Lower lobe of right lung (tissue), 2 donors: ENCODE results near the gene KCNG2. TPM values are rescaled to one million over a fixed set of nuclear protein-coding genes. Genes with fewer than 3 reads are reported as not detected.

Source experiments
- ATAC-seq, 2 donors: fragments of 200-7000 bp; cut with Tn5 transposase; one replicate each; pipeline ENCODE4 v1.9.1; 2020 to 2022; ENCODE audit warnings: mild to moderate bottlenecking in 2 of 2, moderate library complexity in 2 of 2
- DNase-seq: peaks from one replicate; pipeline ENCODE4 v3.0.0-alpha.2; 2020
- H3K27ac ChIP-seq: fragments of 200-600 bp; one replicate; pipeline ENCODE4 v1.8.0; 2022
- H3K27me3 ChIP-seq: fragments of 200-600 bp; one replicate; pipeline ENCODE4 v1.8.0; 2022; ENCODE audit warnings: low read depth
- H3K36me3 ChIP-seq: fragments of 200-600 bp; one replicate; pipeline ENCODE4 v1.8.0; 2022; ENCODE audit warnings: mild to moderate bottlenecking
- H3K4me1 ChIP-seq: fragments of 200-600 bp; one replicate; pipeline ENCODE4 v1.8.0; 2022
- H3K4me3 ChIP-seq: fragments of 200-600 bp; one replicate; pipeline ENCODE4 v1.8.0; 2022; ENCODE audit warnings: mild to moderate bottlenecking
- H3K9me3 ChIP-seq: fragments of 200-600 bp; one replicate; pipeline ENCODE4 v1.8.0; 2022
- intact Hi-C: fragments of 100-400 bp; cut with DNase I; formaldehyde crosslinking; loops from one replicate; pipeline ENCODE4 v1.11.0; 2022
- total RNA-seq: library from RNA; stranded (reverse); fragmentation: NEBNext Ultra II Directional; extraction: Animal tissue kit (Norgen Biotek cat#: 25700); gene quantifications from one replicate; pipeline ENCODE4 v1.2.1, GENCODE V29; 2021
- TF ChIP-seq, protein P1 (sequence below): fragments of 200-600 bp; IDR thresholded peaks from one replicate; pipeline ENCODE4 v1.8.0; 2022; ENCODE audit warnings: antibody characterized with exemption, mild to moderate bottlenecking
- donor health status: DM: no; HTN: yes; CAD: no; lungs with severe emphysema.

KCNG2 gene
- total RNA-seq, 1 donor from 2014 or later: 0.50 TPM

DNA sequence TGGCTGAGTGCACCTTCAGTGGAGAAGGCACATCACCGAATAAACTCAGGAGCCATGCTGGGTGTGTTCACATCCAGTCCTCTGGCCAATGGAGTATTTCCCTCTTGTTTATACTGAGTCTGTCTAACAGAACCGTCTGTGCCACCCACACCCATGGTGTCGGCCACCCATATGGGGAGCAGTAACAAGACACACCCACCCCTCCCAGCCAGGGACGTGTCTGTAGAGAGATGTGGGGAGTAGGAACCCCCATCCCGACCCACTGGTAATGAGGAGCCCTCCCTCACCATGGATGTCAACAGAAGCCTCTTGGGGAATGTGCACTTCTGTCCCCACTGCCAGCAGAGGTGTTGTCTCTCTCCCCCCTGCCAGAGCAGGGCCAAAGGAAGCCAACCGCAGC is 37.1 kb downstream of the KCNG2 start:
- no peak for ATAC-seq
- no peaks in the 10 kb centered on the region for H3K4me1 ChIP-seq

GRCh38 chr18:79841936-79842335 is 44.2 kb downstream of the KCNG2 start:
- Histone ChIP-seq H3K4me1 (no peaks in the 10 kb centered on the region), H3K27me3 (no peaks in the 10 kb centered on the region), H3K9me3 (no peaks in the 10 kb centered on the region), H3K27ac (no peak overlapping the region), H3K4me3 (no peak overlapping the region), H3K36me3 (no peaks in the 10 kb centered on the region)
- TF ChIP-seq, protein P1, sequence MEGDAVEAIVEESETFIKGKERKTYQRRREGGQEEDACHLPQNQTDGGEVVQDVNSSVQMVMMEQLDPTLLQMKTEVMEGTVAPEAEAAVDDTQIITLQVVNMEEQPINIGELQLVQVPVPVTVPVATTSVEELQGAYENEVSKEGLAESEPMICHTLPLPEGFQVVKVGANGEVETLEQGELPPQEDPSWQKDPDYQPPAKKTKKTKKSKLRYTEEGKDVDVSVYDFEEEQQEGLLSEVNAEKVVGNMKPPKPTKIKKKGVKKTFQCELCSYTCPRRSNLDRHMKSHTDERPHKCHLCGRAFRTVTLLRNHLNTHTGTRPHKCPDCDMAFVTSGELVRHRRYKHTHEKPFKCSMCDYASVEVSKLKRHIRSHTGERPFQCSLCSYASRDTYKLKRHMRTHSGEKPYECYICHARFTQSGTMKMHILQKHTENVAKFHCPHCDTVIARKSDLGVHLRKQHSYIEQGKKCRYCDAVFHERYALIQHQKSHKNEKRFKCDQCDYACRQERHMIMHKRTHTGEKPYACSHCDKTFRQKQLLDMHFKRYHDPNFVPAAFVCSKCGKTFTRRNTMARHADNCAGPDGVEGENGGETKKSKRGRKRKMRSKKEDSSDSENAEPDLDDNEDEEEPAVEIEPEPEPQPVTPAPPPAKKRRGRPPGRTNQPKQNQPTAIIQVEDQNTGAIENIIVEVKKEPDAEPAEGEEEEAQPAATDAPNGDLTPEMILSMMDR: no peak
- no peak for DNase-seq
- no peak for ATAC-seq
- intact Hi-C loops: no loop called here

More for the DNA sequence above, 37.1 kb downstream of the KCNG2 start:
- intact Hi-C loops: no loop called here
- Histone ChIP-seq H3K27ac (no peak overlapping the region), H3K9me3 (no peaks in the 10 kb centered on the region), H3K36me3 (no peaks in the 10 kb centered on the region), H3K27me3 (peaks cover 5% of the 10 kb centered on the region), H3K4me3 (no peak overlapping the region)
- DNase-seq: no peak
- TF ChIP-seq, protein P1: no peak

GRCh38 chr18:79844999-79845563 is 47.3 kb downstream of the KCNG2 start:
- Histone ChIP-seq H3K27me3 (no peaks in the 10 kb centered on the region), H3K4me3 (no peak overlapping the region), H3K27ac (no peak overlapping the region), H3K9me3 (no peaks in the 10 kb centered on the region), H3K4me1 (no peaks in the 10 kb centered on the region), H3K36me3 (no peaks in the 10 kb centered on the region)
- intact Hi-C loops: no loop called here
- TF ChIP-seq, protein P1: no peak
- DNase-seq (no peak), ATAC-seq (no peak)

DNA sequence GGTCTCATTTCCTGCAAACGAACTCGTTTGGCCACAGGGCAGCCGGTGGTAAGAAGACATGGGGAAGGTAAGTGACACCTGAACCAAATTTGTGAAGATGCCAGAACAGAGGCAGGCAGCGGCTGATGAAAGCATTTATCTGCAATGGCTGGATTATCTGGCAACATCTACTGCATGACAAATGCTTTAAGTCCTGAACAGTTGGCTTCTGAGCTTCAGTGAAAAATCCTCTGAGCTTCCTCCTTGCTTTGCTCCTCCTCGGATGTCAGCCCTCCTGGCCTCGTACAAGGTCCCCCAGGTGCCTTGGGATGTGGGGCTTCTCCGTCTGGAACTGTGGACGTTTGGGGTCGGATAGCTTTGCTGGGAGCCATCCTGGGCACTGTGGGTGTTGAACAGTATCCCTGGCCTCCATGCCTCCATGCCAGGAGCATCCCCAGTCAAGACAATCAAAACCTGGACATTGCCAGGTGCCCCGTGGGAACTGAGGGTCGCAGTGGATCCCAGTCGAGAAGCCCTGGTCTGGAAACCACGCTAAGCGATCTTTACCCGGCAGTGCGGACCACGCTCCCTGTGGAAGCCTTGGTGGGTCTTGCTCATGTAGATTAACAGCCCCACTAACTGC is 49.3 kb downstream of the KCNG2 start:
- no peaks in the 10 kb centered on the region for H3K36me3 ChIP-seq
- no peaks in the 10 kb centered on the region for H3K4me1 ChIP-seq
- intact Hi-C loops: no loop called here
- H3K4me3 ChIP-seq: no peak overlapping the region
- no peak overlapping the region for H3K27ac ChIP-seq
- DNase-seq (no peak), ATAC-seq (no peak)
- TF ChIP-seq, protein P1: no peak
- H3K9me3 ChIP-seq: no peaks in the 10 kb centered on the region
- H3K27me3 ChIP-seq: no peaks in the 10 kb centered on the region

DNA sequence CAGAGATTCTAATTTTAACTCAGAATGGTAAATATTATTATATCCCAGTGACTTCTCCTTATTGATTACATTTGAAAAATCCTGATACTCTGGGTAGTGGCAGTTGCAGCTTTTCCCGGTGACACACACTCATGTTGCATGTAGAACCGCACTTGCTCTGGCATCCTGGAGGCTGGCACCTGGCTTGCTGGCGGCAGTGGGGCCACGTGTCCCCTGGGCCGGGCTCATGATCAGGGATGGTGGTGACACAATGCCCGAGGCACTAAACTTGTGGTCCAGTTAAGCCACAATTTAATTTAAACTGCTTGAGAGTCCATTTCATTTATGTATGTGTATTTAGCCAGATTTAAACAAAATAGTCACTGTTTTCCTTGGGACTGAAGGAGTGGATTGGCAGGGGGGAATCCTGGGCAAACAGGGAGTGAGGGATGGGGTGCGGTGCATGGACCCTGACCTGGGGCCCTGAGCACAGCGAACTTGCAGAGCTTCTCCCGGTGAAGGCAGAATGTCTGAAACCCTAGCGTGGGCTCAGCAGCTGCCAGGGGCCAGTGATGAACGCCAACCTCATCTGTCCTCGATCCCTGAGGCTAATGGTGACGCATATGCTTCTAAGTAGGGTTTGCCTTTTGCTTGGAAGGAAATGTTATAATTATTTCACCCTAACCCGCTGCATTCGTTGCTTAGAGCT is 50.0 kb downstream of the KCNG2 start:
- no peak for DNase-seq
- Histone ChIP-seq H3K9me3 (no peaks in the 10 kb centered on the region), H3K4me1 (no peaks in the 10 kb centered on the region), H3K27ac (no peak overlapping the region), H3K4me3 (no peak overlapping the region), H3K36me3 (no peaks in the 10 kb centered on the region), H3K27me3 (no peaks in the 10 kb centered on the region)
- no peak for ATAC-seq
- TF ChIP-seq, protein P1: no peak
- intact Hi-C loops: no loop called here
